IMR-90 (cell line): ENCODE results near the gene MIS18A. TPM values are rescaled to one million over a fixed set of nuclear protein-coding genes. Genes with fewer than 3 reads are reported as not detected.

ENCODE experiments used
- ATAC-seq: fragments of 200-7000 bp; cut with Tn5 transposase; 2 replicates; pipeline ENCODE4 v1.9.1; 2020; ENCODE audit warnings: low read depth, mild to moderate bottlenecking, moderate library complexity
- BruUV-seq: library from RNA; stranded (reverse); fragments of 400-500 nt; replicated peaks from 2 replicates; lab custom pipeline; 2021; lab: Mats Ljungman, UMichigan
- CTCF ChIA-PET: fragments of 300-600 bp; formaldehyde crosslinking; extraction: SDS; loops from one replicate; lab custom pipeline; 2021; ENCODE audit warnings: antibody characterized with exemption; lab: Yijun Ruan, JAX
- POLR2A ChIA-PET: fragments of 300-600 bp; sonication (Branson Sonifier 250); formaldehyde crosslinking; loops from one replicate; lab custom pipeline; 2022; ENCODE audit warnings: antibody characterized with exemption; ENCODE audit not compliant: unreplicated experiment; lab: Charles Lee
- DNase-seq: peaks from one replicate; pipeline ENCODE4 v3.0.0; 2013
- H2AFZ ChIP-seq: replicated peaks from 2 replicates; pipeline ENCODE3; 2013; ENCODE audit warnings: low read length, mild to moderate bottlenecking; ENCODE audit not compliant: poor library complexity
- H2AK5ac ChIP-seq: 2 replicates; pipeline ENCODE4 v1.6.1; 2013; ENCODE audit warnings: low read depth, low read length, inconsistent platforms
- H2AK9ac ChIP-seq: replicated peaks from 2 replicates; pipeline ENCODE3; 2013; ENCODE audit warnings: mild to moderate bottlenecking, low read depth, low read length, moderate library complexity; ENCODE audit not compliant: poor library complexity
- H2BK120ac ChIP-seq: 2 replicates; pipeline ENCODE4 v1.6.1; 2013; ENCODE audit warnings: low read depth, low read length, inconsistent platforms
- H2BK15ac ChIP-seq: 3 replicates; pipeline ENCODE4 v1.6.1; 2013; ENCODE audit warnings: low read depth, low read length, inconsistent platforms
- H2BK20ac ChIP-seq: 2 replicates; pipeline ENCODE4 v1.6.1; 2013; ENCODE audit warnings: low read depth, mild to moderate bottlenecking, inconsistent platforms, low read length, moderate library complexity
- H2BK5ac ChIP-seq: 2 replicates; pipeline ENCODE4 v1.6.1; 2013; ENCODE audit warnings: mild to moderate bottlenecking, low read depth, low read length, inconsistent platforms; ENCODE audit not compliant: poor library complexity, severe bottlenecking
- H3K14ac ChIP-seq: replicated peaks from 2 replicates; pipeline ENCODE4 v1.6.1; 2013; ENCODE audit warnings: low read depth, low read length, inconsistent platforms
- H3K18ac ChIP-seq: 2 replicates; pipeline ENCODE4 v1.6.1; 2013; ENCODE audit warnings: low read depth, low read length, control low read depth
- H3K23ac ChIP-seq: 2 replicates; pipeline ENCODE4 v1.6.1; 2013; ENCODE audit warnings: low read depth, low read length, inconsistent platforms
- H3K27ac ChIP-seq: 2 replicates; pipeline ENCODE4 v1.5.1; 2013; ENCODE audit warnings: mild to moderate bottlenecking, control low read depth, low read length; ENCODE audit not compliant: insufficient read depth
- H3K27me3 ChIP-seq: 2 replicates; pipeline ENCODE4 v1.6.1; 2013; ENCODE audit warnings: low read length; ENCODE audit not compliant: control insufficient read depth, insufficient read depth
- H3K36me3 ChIP-seq: 2 replicates; pipeline ENCODE4 v1.6.1; 2013; ENCODE audit warnings: low read length, mixed read lengths; ENCODE audit not compliant: control insufficient read depth, insufficient read depth
- H3K4ac ChIP-seq: 2 replicates; pipeline ENCODE4 v1.6.1; 2013; ENCODE audit warnings: low read depth, low read length, inconsistent platforms
- H3K4me1 ChIP-seq: 2 replicates; pipeline ENCODE4 v1.6.1; 2013; ENCODE audit warnings: low read length, mixed read lengths; ENCODE audit not compliant: control insufficient read depth, insufficient read depth
- H3K4me2 ChIP-seq: 2 replicates; pipeline ENCODE4 v1.6.1; 2013; ENCODE audit warnings: low read depth, mild to moderate bottlenecking, control low read depth, low read length, moderate library complexity
- H3K4me3 ChIP-seq: 2 replicates; pipeline ENCODE4 v1.5.1; 2013; ENCODE audit warnings: low read depth, mild to moderate bottlenecking, control low read depth, low read length, moderate library complexity; ENCODE audit not compliant: insufficient read depth
- H3K56ac ChIP-seq: 2 replicates; pipeline ENCODE4 v1.6.1; 2013; ENCODE audit warnings: low read length, inconsistent platforms; ENCODE audit not compliant: insufficient read depth; ENCODE audit errors: extremely low read depth
- H3K79me1 ChIP-seq, 2 experiments: 2 replicates each; pipeline ENCODE4 v1.6.1; 2013; ENCODE audit warnings: low read length in 2 of 2, inconsistent platforms in 1 of 2, low read depth in 1 of 2
- H3K9ac ChIP-seq: 2 replicates; pipeline ENCODE4 v1.6.1; 2013; ENCODE audit warnings: low read depth, low read length, control low read depth
- H3K9me1 ChIP-seq: 2 replicates; pipeline ENCODE4 v1.6.1; 2013; ENCODE audit warnings: low read length, inconsistent platforms; ENCODE audit not compliant: insufficient read depth
- H3K9me3 ChIP-seq: 2 replicates; pipeline ENCODE4 v1.6.1; 2013; ENCODE audit warnings: low read length; ENCODE audit not compliant: control insufficient read depth, insufficient read depth
- H4K20me1 ChIP-seq: 2 replicates; pipeline ENCODE4 v1.6.1; 2013; ENCODE audit warnings: low read length, inconsistent platforms; ENCODE audit not compliant: insufficient read depth
- H4K5ac ChIP-seq: 2 replicates; pipeline ENCODE4 v1.6.1; 2013; ENCODE audit warnings: mild to moderate bottlenecking, low read depth, low read length, control low read depth
- H4K8ac ChIP-seq, 2 experiments: 2 replicates each; pipeline ENCODE4 v1.6.1; 2013; ENCODE audit warnings: low read depth in 2 of 2, low read length in 2 of 2, control low read depth in 1 of 2, inconsistent platforms in 1 of 2
- H4K91ac ChIP-seq: 2 replicates; pipeline ENCODE4 v1.6.1; 2013; ENCODE audit warnings: low read depth, low read length, inconsistent platforms; ENCODE audit not compliant: insufficient read depth
- BHLHE40 ChIP-seq: fragments of 150-350 bp; IDR thresholded peaks from 2 replicates; pipeline ENCODE4 v1.6.1; 2016; ENCODE audit warnings: mild to moderate bottlenecking, low read depth, low read length
- CEBPB ChIP-seq: IDR thresholded peaks from 2 replicates; pipeline ENCODE4 v1.6.1; 2012; ENCODE audit warnings: low read depth, low read length, improper control_type of control experiment
- CHD1 ChIP-seq: IDR thresholded peaks from 2 replicates; pipeline ENCODE4 v1.6.1; 2012; ENCODE audit warnings: low read depth, low read length, improper control_type of control experiment
- CTCF ChIP-seq: conservative IDR thresholded peaks from 2 replicates; pipeline ENCODE4 v1.5.1; 2012; ENCODE audit warnings: mild to moderate bottlenecking, low read depth, low read length, improper control_type of control experiment
- FOS ChIP-seq: fragments of 150-350 bp; IDR thresholded peaks from 2 replicates; pipeline ENCODE4 v1.6.1; 2016; ENCODE audit warnings: low read depth, low read length
- MAFK ChIP-seq: IDR thresholded peaks from 2 replicates; pipeline ENCODE4 v1.6.1; 2012; ENCODE audit warnings: low read depth, low read length, improper control_type of control experiment
- MAZ ChIP-seq: IDR thresholded peaks from 2 replicates; pipeline ENCODE4 v1.6.1; 2012; ENCODE audit warnings: low read depth, mild to moderate bottlenecking, low read length, improper control_type of control experiment, moderate library complexity, borderline replicate concordance
- MXI1 ChIP-seq: IDR thresholded peaks from 2 replicates; pipeline ENCODE4 v1.6.1; 2012; ENCODE audit warnings: low read depth, mild to moderate bottlenecking, low read length, moderate library complexity, borderline replicate concordance
- NFE2L2 ChIP-seq: fragments of 150-350 bp; IDR thresholded peaks from 2 replicates; pipeline ENCODE4 v1.6.1; 2016; ENCODE audit warnings: low read depth, mild to moderate bottlenecking, low read length
- POLR2A ChIP-seq: IDR thresholded peaks from 2 replicates; pipeline ENCODE4 v1.6.1; 2012; ENCODE audit warnings: mild to moderate bottlenecking, low read depth, low read length
- RAD21 ChIP-seq: IDR thresholded peaks from 2 replicates; pipeline ENCODE4 v1.6.1; 2012; ENCODE audit warnings: low read length, improper control_type of control experiment
- RFX5 ChIP-seq: IDR thresholded peaks from 2 replicates; pipeline ENCODE4 v1.8.0; 2012; ENCODE audit warnings: low read depth, mild to moderate bottlenecking, low read length, moderate library complexity
- SMC3 ChIP-seq: fragments of 150-350 bp; IDR thresholded peaks from 2 replicates; pipeline ENCODE4 v1.6.1; 2016; ENCODE audit warnings: low read depth, mild to moderate bottlenecking, antibody characterized with exemption, low read length, moderate library complexity
- WGBS, 2 experiments: methylation state at CpG; one replicate each; pipeline versions ENCODE4 v1.1.5 to v1.1.7; 2013; ENCODE audit warnings: missing lambda C conversion rate in 2 of 2; ENCODE audit not compliant: insufficient read length in 1 of 2; ENCODE audit errors: extremely low coverage in 2 of 2; 5-methylcytosine and 5-hydroxymethylcytosine counted together
- dilution Hi-C: fragments of 300-500 bp; cut with HindIII; formaldehyde crosslinking; loops from one replicate; pipeline ENCODE4 v1.14.3; 2018; ENCODE audit warnings: low sequenced_read_pairs; ENCODE audit not compliant: unreplicated experiment
- in situ Hi-C: fragments of 300-500 bp; cut with MboI; formaldehyde crosslinking; loops from 3 replicates; pipeline ENCODE4 v1.14.3; 2019; ENCODE audit warnings: low sequenced_read_pairs, inconsistent platforms, mixed read lengths
- intact Hi-C: fragments of 100-400 bp; cut with micrococcal nuclease; formaldehyde crosslinking; loops from 2 replicates; pipeline ENCODE4 v1.10.0; 2022
- polyA plus RNA-seq, 3 experiments: library from polyadenylated mRNA; depleted of rRNA; stranded (reverse); fragments of >200 nt; gene quantifications; 2 replicates each; pipeline ENCODE4 v1.2.3, GENCODE V29; 2012; ENCODE audit warnings: low replicate concordance in 1 of 3
- total RNA-seq: library from RNA; depleted of rRNA; stranded (reverse); fragments of >200 nt; gene quantifications from 2 replicates; pipeline ENCODE4 v1.2.3, GENCODE V29; 2012
- TF ChIP-seq, protein P1 (sequence below): fragments of 150-350 bp; IDR thresholded peaks from 2 replicates; pipeline ENCODE4 v1.6.1; 2017; ENCODE audit warnings: mild to moderate bottlenecking, antibody characterized with exemption, low read length, low read depth

MIS18A gene
- total and polyA plus RNA-seq, 2 of the 4 experiments (the other 2 are of a cell fraction) = 4.5 to 7.6 TPM

DNA sequence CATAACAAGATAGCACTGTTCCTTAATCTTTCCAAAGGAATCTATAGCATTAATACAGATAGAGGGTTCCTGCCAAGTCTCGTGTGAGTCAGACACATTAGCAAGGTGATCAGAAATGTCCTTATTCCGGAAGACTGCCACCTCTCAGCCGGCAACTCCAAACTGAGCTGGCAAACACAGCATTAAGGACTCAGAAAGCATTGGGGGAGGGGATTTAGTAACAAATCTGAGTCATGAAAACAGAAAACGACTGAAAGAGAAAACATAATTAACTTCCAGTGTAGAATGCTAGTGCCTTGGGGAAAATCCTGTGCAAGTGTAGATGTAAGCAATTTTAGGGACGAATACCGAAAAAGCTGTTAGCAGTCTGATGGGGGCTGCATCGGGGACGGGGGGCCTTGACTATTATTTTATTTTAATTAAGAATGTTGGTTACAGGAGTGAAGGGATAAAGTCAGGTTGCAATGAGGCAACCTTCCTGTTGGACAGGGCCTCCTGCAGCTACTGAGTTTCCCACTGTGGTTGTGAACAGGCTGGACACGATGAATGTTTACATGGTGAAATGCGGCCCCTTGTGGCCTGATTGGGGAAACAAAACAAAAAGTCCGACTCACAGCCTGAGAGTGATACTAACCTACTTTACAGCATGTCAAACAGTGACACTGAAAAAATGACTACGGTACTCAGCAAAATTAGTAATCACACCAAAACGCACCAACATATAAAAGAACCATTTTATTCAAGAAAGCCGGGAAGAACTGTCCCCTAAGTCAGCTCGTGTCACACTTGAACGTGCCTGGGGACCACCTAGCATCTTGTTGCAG lies 20.7 kb downstream of the MIS18A start:
- H3K9ac ChIP-seq = no peak overlapping the region
- DNase-seq = peak; percentile 85
- H3K79me1 ChIP-seq = no peaks in the 10 kb centered on the region
- H4K91ac ChIP-seq = no peak overlapping the region
- H4K20me1 ChIP-seq = no peaks in the 10 kb centered on the region
- no peak overlapping the region for H2BK20ac ChIP-seq
- H3K56ac ChIP-seq = no peak overlapping the region
- H3K9me1 ChIP-seq = no peaks in the 10 kb centered on the region; the same call in 1 of the 2 replicates
- in situ Hi-C loops (no loop called here), intact Hi-C loops (loop anchor here (1.0 to 10.0 kb wide), 7 partner anchors 162 to 526 kb away; partner anchors contain the start of gene SCAF4), dilution Hi-C loops (no loop called here)
- TF ChIP-seq RFX5 (no peak), POLR2A (no peak), FOS (no peak), CEBPB (peak; percentile 56), SMC3 (peak; percentile 92), CHD1 (no peak), MAZ (no peak), BHLHE40 (no peak; the same call in 1 of the 2 replicates), MAFK (no peak), RAD21 (peak; percentile 96), MXI1 (no peak), CTCF (peak; percentile 93), NFE2L2 (no peak)
- TF ChIP-seq, protein P1, sequence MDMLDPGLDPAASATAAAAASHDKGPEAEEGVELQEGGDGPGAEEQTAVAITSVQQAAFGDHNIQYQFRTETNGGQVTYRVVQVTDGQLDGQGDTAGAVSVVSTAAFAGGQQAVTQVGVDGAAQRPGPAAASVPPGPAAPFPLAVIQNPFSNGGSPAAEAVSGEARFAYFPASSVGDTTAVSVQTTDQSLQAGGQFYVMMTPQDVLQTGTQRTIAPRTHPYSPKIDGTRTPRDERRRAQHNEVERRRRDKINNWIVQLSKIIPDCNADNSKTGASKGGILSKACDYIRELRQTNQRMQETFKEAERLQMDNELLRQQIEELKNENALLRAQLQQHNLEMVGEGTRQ = no peak
- no peak overlapping the region for H3K4me3 ChIP-seq
- no peak overlapping the region for H3K23ac ChIP-seq
- no peaks in the 10 kb centered on the region for H3K9me3 ChIP-seq
- no peaks in the 10 kb centered on the region for H3K36me3 ChIP-seq
- no peak overlapping the region for H3K14ac ChIP-seq
- ChIA-PET POLR2A (interaction anchor here (0.6 kb wide), 1 partner anchor 101 kb away, joined by 5 read pairs; no protein-coding TSS in a partner anchor), CTCF (interaction anchor here (0.5 to 2.0 kb wide), 23 partner anchors 11 to 550 kb away, joined by 3 to 13 read pairs (median 3); partner anchors contain the start of gene HUNK)
- no peak overlapping the region for H2AK9ac ChIP-seq
- H3K4ac ChIP-seq = no peak overlapping the region
- no peak overlapping the region for H4K5ac ChIP-seq
- no peak overlapping the region for H3K18ac ChIP-seq
- no peak overlapping the region for H3K27ac ChIP-seq
- peak; percentile 85 for ATAC-seq
- no peak overlapping the region for H2BK120ac ChIP-seq
- no peak overlapping the region for H2BK15ac ChIP-seq
- no peak overlapping the region for H2AK5ac ChIP-seq
- H3K27me3 ChIP-seq = no peaks in the 10 kb centered on the region
- BruUV-seq = no TSS peak
- H2BK5ac ChIP-seq = no peak overlapping the region
- no peak overlapping the region for H4K8ac ChIP-seq
- 0 out of 2 replicates have a peak overlapping the region, but pooled peaks have one; percentile 6 for H3K4me2 ChIP-seq
- H3K4me1 ChIP-seq = peaks cover 8% of the 10 kb centered on the region; the same call in 1 of the 2 replicates
- 10% methylated on average over 2 of the region's 16 CpGs; no CpG with 5 or more reads in 1 of the 2 experiments for WGBS, 2 experiments
- H2AFZ ChIP-seq = no peak overlapping the region
